ENCODE results near the gene NFIA.

- TF ChIP-seq CTCF (conservative IDR thresholded peaks at IDR 0.05; ENCODE audit: low read depth, low read length) (no peak), EZH2 (IDR thresholded peaks at IDR 0.05; ENCODE audit: borderline replicate concordance, low read depth, low read length, poor library complexity, severe bottlenecking) (no peak)
These were observed 5.4 kb upstream of the NFIA start for GRCh38 chr1:61076728-61077675.
